HG02623 (cell line): Measurements from ENCODE around the gene BTN2A1.
"Not testable (repeated sequence)": the region's sequence is repeated elsewhere in the genome, so short reads cannot be mapped to it uniquely, and the experiment has no call there.

Source experiments
- ATAC-seq: cut with Tn5 transposase; IDR thresholded peaks from one replicate; pipeline ENCODE4 v1.9.1; 2021; ENCODE audit warnings: moderate library complexity; ENCODE audit not compliant: unreplicated experiment

BTN2A1 gene

DNA sequence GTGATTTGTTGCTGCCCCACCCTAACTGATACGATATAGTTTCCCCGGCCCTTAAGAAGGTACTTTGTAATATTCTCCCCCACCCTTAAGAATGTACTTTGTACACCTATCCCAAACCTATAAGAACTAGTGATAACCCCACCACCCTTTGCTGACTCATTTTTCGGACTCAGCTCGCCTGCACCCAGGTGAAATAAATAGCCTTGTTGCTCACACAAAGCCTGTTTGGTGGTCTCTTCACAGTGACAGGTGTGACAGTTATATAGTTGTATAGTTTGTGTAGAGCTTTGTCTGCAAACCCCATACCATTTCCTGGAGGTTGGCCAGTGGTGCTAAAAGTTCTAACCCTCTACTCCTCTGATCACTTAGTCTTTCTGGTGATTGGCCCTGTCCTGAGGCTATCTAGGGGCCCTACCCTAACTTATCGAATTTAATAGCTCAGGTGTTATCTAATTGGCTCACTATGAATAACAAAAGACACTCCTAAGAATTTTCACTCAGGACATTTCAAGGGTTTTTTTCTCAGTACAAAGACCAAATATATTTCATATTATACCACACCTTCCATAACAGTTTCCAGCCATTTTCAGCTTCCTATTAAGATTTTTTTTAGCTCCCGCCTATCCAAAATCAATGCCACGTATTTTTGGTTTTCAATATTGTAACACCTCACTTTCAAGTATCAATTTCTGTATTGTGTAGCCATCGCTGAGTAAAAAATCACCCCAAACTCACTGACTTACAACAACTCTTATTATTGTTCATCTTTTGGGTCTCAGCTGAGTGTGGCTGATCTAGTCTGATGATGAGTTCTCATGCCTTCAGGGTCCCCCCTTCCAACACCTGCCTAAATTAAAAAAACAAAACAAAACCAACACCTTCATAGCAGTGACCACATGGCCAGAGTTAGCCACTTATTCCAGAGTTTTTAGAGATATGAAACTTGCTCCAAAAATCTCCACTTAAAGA, 32.5 kb downstream of the BTN2A1 start:
- ATAC-seq: no peak

DNA sequence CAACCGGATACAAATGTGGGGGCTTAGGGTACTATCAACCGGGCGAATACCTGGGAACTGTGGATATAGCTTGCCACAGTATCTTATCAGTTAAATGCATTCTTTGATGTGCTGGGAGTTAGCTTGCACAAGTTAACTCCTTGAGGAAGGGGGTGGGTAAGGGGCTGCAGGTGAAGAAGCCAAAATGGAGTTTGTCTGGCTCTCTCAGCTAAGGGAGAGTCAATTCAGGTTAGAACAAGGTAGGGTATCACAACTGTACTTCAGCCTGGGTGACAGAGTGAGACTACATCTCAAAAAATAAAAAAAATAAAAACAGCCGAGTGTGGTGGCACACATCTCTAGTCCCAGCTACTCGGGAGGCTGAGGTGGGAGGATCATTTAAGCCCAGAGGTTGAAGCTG, 33.8 kb downstream of the BTN2A1 start:
- no peak for ATAC-seq

DNA sequence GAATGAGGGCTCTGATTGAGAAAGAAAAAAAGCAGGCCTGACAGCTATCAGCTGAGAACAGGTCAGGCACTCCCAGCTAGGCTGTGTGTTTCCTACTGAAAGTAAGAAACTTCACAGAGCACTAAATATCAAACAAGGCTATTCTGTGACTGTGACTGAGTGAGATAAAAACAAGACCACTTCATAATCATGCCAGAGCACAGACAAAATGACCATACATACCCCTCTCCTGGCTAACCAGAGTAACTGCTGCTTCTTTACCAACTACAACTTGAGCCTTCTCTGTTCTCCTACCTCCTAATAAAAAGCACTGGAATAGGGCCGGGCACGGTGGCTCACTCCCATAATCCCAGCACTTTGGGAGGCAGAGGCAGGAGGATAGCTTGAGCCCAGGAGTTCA, 35.5 kb downstream of the BTN2A1 start:
- no peak for ATAC-seq

DNA sequence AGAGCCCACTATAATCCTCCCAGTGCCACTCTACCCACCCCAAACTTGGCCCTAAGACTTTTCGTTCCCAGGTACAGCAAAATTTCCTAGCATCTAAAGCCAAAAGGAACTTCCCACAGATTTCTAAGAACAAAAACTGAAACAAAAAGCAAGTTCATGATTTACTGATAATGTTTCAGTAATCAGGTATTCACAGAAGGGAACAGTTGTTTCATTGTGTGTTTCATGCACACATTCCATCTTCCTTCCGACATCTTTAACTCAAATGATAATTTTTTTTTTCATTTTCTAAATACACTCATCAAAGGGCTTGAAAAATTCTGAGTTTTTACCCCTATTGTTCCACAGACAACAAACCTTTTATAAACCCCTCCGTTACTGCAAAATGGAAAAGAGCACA, 36.4 kb downstream of the BTN2A1 start:
- ATAC-seq: no peak

DNA sequence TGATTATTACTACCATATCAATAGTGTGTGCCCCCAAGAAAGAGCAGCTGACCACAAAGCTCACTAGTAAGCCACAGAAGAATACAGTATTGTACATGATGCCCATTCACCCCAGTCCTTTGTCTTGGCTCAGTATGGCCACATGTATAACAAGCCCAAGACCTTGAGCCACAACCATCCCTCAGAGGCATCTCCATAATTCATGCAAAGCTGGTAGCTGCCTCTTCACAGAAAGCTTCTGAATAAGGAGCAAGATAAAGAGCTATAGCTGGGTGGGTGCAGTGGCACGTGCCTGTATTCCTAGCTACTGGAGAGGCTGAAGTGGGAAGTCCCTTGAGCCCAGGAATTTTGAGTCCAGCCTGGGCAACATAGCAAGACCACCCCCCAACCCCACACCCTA, 37.5 kb downstream of the BTN2A1 start:
- no peak for ATAC-seq

- ATAC-seq: no peak
Observed at GRCh38 chr6:26497610-26498009, 39.9 kb downstream of the BTN2A1 start.

- ATAC-seq: no peak
Observed at GRCh38 chr6:26500102-26500501, 42.3 kb downstream of the BTN2A1 start, which contains the start of gene BTN1A1. BTN1A1 (plus strand) TSS chr6:26500303; CDS start chr6:26501287, 984 bp downstream.

DNA sequence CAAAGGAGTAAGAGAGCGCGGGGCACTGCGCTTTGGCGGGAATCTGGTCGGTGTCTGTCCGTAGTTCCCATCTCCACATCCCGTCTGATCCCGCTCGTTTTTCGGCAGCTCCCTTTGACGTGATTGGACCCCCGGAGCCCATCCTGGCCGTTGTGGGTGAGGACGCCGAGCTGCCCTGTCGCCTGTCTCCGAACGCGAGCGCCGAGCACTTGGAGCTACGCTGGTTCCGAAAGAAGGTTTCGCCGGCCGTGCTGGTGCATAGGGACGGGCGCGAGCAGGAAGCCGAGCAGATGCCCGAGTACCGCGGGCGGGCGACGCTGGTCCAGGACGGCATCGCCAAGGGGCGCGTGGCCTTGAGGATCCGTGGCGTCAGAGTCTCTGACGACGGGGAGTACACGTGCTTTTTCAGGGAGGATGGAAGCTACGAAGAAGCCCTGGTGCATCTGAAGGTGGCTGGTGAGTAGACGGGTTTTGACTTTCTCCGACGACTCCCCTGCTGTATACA, 43.8 kb downstream of the BTN2A1 start:
- ATAC-seq: no peak

GRCh38 chr6:26502165-26502564, 44.4 kb downstream of the BTN2A1 start:
- ATAC-seq: no peak

DNA sequence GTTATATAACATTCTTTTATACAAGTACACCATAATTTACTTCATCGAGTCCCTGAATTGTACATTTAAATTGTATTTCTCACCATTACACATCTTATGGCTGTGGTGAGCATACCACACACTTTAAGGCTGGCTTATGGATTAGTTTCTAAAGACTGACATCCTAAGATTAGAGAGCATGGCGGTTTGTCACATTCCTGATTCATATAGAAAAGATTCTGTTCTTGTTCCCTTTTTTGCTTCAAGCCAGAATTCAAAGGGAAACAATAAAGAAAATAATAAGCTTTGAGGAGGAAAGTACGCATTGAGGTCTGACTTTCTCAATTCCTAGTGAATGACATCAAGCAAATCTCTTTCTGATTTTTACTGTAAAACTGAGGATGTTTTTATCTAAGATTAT, 44.9 kb downstream of the BTN2A1 start:
- ATAC-seq: no peak

- ATAC-seq: no peak
Observed at GRCh38 chr6:26507658-26508057, 49.9 kb downstream of the BTN2A1 start.

GRCh38 chr6:26511033-26511432, 53.3 kb downstream of the BTN2A1 start:
- not testable (repeated sequence) for ATAC-seq

DNA sequence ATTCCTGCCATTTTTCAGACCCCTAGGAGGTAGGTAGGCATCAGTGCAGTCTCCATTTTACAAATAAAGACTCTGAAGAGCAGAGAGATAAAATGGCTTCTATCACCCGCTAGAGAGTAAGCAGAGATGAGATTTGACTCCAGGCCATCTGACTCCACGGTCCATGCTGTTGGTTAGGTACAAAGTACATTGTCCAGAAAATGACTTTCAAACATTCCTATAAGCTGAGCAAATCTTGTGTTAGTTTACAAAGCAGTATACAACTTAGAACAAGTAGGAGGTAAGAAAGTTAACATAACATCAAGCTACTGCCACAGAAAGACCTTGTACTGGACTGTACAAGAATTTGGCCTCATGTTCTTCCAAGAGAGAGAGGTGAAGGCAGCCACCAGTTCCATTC, 57.2 kb downstream of the BTN2A1 start:
- no peak for ATAC-seq

- ATAC-seq: no peak
Observed at GRCh38 chr6:26516481-26517427, 59.0 kb downstream of the BTN2A1 start.
